ENCODE measurements around the gene ZNF408.

Gene ZNF408

DNA sequence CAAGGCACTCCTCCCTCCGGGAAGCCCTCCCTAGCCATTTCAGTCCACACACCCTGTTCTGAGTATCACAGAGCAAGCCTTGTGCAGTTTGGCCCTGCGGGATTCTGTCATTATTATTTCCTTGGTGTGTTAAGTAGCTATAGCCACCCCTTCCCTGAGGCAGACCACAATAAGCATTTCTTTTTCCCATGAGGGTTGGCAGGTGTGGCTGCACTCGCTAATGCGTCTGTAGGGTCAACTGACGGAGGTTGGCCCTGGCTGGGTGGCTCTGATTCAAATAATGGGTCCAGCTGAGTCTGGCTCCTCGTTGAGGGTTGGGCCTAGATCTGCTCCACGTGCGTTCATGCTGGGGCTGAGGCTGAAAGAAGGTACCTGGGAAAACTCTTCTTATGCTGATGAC, 23.3 kb downstream of the ZNF408 start:
- H3K27me3 ChIP-seq (ENCODE audit: insufficient read depth, low read length), result no peaks in the 10 kb centered on the region
- no peak overlapping the region for H3K4me3 ChIP-seq (ENCODE audit: low read length)
- H3K27ac ChIP-seq (ENCODE audit: low read length), result no peak overlapping the region
- H3K4me1 ChIP-seq (ENCODE audit: insufficient read depth, low read length), result peaks cover 2% of the 10 kb centered on the region; the same call in 1 of the 2 replicates
- no peak overlapping the region for H3K9ac ChIP-seq (ENCODE audit: low read depth, low read length)
- no peaks in the 10 kb centered on the region for H3K9me3 ChIP-seq (ENCODE audit: insufficient read depth, low read depth, low read length)
- no peaks in the 10 kb centered on the region for H3K36me3 ChIP-seq (ENCODE audit: insufficient read depth, low read depth, low read length)

DNA sequence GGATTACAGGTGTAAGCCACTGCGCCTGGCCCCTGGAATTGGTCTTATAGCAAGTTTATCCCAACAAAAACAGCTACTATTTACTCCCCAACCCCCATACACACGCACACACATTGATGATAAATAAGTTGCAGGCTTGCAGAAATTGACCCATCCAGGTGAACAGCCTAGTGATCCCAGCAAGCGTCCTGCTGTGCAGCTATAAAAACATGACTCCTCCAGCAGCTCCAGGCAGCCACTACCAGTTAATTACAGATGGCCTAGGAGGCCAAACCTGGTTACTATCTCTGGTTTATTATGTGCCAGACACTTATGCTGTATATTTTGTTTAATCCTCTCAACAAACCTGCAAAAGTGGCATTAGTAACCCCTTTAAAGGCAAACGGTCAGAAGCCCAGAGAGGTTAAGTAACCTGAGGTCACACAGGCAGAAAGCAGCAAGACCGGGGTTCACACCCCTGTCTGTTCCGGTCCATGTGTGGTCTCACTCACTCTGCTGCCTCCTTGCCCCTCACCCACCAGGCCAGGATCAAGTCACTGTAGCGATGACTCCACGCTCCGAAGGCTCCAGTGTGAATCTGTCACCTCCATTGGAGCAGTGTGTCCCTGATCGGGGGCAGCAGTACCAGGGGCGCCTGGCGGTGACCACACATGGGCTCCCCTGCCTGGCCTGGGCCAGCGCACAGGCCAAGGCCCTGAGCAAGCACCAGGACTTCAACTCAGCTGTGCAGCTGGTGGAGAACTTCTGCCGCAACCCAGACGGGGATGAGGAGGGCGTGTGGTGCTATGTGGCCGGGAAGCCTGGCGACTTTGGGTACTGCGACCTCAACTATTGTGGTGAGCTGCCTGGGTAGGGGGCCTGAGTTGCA, 24.7 kb downstream of the ZNF408 start:
- Histone ChIP-seq H3K4me3 (ENCODE audit: low read length) (no peak overlapping the region), H3K27me3 (ENCODE audit: insufficient read depth, low read length) (no peaks in the 10 kb centered on the region), H3K9ac (ENCODE audit: low read depth, low read length) (no peak overlapping the region), H3K9me3 (ENCODE audit: insufficient read depth, low read depth, low read length) (no peaks in the 10 kb centered on the region), H3K36me3 (ENCODE audit: insufficient read depth, low read depth, low read length) (no peaks in the 10 kb centered on the region), H3K27ac (ENCODE audit: low read length) (no peak overlapping the region), H3K4me1 (ENCODE audit: insufficient read depth, low read length) (peaks cover 2% of the 10 kb centered on the region; the same call in 1 of the 2 replicates)

DNA sequence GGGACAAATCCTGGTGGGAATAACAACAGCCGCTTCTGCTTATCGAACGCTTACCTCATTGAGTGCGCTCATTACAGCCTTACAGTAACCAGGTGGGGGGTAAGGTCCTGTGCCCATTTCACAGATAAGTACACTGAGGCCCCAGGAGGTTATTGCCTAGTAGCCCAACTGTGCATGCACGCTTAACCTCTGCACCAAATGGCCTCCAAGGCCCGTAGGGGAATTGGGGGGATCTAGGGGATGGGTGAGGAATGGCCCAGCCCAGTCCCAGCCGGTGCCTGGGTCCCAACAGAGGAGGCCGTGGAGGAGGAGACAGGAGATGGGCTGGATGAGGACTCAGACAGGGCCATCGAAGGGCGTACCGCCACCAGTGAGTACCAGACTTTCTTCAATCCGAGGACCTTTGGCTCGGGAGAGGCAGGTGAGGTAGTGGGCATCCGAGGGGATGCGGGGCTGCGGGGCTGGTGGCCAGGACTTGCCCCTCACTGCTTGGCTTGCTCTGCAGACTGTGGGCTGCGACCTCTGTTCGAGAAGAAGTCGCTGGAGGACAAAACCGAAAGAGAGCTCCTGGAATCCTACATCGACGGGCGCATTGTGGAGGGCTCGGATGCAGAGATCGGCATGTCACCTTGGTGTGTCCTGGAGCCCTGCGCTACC, 25.5 kb downstream of the ZNF408 start:
- Histone ChIP-seq H3K9me3 (ENCODE audit: insufficient read depth, low read depth, low read length) (no peaks in the 10 kb centered on the region), H3K4me3 (ENCODE audit: low read length) (no peak overlapping the region), H3K27ac (ENCODE audit: low read length) (no peak overlapping the region), H3K36me3 (ENCODE audit: insufficient read depth, low read depth, low read length) (no peaks in the 10 kb centered on the region), H3K9ac (ENCODE audit: low read depth, low read length) (no peak overlapping the region), H3K27me3 (ENCODE audit: insufficient read depth, low read length) (no peaks in the 10 kb centered on the region), H3K4me1 (ENCODE audit: insufficient read depth, low read length) (peaks cover 2% of the 10 kb centered on the region; the same call in 1 of the 2 replicates)

GRCh38 chr11:46727952-46728658, 27.3 kb downstream of the ZNF408 start:
- no peak overlapping the region for H3K27ac ChIP-seq (ENCODE audit: low read length)
- H3K9me3 ChIP-seq (ENCODE audit: insufficient read depth, low read depth, low read length), result no peaks in the 10 kb centered on the region
- no peak overlapping the region for H3K9ac ChIP-seq (ENCODE audit: low read depth, low read length)
- no peaks in the 10 kb centered on the region for H3K36me3 ChIP-seq (ENCODE audit: insufficient read depth, low read depth, low read length)
- H3K4me1 ChIP-seq (ENCODE audit: insufficient read depth, low read length), result peaks cover 2% of the 10 kb centered on the region; the same call in 1 of the 2 replicates
- no peaks in the 10 kb centered on the region for H3K27me3 ChIP-seq (ENCODE audit: insufficient read depth, low read length)
- no peak overlapping the region for H3K4me3 ChIP-seq (ENCODE audit: low read length)

DNA sequence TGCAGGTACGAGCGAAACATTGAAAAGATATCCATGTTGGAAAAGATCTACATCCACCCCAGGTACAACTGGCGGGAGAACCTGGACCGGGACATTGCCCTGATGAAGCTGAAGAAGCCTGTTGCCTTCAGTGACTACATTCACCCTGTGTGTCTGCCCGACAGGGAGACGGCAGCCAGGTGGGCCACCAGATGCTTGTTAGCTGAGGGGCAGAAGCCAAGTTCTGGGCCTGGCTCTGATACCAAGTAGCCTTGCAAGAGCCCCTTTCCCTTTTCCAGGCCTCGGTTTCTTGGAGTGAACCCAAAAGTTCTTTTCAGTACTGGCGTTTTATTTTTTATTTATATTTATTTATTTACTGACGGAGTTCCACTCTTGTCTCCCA, 27.8 kb downstream of the ZNF408 start:
- peaks cover 2% of the 10 kb centered on the region; the same call in 1 of the 2 replicates for H3K4me1 ChIP-seq (ENCODE audit: insufficient read depth, low read length)
- no peak overlapping the region for H3K4me3 ChIP-seq (ENCODE audit: low read length)
- no peak overlapping the region for H3K27ac ChIP-seq (ENCODE audit: low read length)
- no peak overlapping the region for H3K9ac ChIP-seq (ENCODE audit: low read depth, low read length)
- no peaks in the 10 kb centered on the region for H3K9me3 ChIP-seq (ENCODE audit: insufficient read depth, low read depth, low read length)
- no peaks in the 10 kb centered on the region for H3K36me3 ChIP-seq (ENCODE audit: insufficient read depth, low read depth, low read length)
- H3K27me3 ChIP-seq (ENCODE audit: insufficient read depth, low read length), result no peaks in the 10 kb centered on the region

DNA sequence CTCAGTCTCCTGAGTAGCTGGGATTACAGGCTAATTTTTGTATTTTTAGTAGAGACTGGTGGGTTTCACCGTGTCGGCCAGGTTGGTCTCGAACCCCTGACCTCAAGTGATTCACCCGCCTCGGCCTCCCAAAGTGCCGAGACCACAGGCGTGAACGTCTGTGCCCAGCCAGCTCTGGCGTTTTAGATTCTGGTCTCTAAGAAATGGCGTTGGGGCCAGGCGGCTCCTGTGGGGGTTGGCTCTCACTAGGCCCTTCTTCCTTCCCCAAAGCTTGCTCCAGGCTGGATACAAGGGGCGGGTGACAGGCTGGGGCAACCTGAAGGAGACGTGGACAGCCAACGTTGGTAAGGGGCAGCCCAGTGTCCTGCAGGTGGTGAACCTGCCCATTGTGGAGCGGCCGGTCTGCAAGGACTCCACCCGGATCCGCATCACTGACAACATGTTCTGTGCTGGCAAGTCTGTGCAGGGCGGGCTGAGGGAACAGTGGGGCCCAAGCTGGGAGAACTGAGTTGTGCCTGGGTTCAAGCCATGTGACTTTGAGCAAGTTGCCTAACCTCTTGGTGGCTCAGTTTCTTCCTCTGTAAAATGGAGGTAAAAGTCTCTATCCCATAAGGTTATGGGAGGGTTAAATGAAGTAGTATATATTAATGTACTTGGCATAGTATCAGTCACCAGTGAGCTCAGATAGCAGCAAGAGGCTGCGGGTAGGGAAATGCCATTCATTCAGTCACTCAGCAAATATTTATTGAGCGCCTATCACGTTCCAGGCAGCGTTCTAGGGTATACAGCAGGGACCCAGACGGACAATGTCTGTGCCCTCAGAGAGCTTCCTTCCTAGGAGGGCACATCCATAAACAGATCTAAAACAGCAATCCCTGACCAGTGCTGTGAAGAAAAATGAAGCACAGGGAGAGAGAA, 28.5 kb downstream of the ZNF408 start:
- Histone ChIP-seq H3K9me3 (ENCODE audit: insufficient read depth, low read depth, low read length) (no peaks in the 10 kb centered on the region), H3K36me3 (ENCODE audit: insufficient read depth, low read depth, low read length) (no peaks in the 10 kb centered on the region), H3K4me3 (ENCODE audit: low read length) (no peak overlapping the region), H3K27me3 (ENCODE audit: insufficient read depth, low read length) (no peaks in the 10 kb centered on the region), H3K4me1 (ENCODE audit: insufficient read depth, low read length) (no peaks in the 10 kb centered on the region), H3K9ac (ENCODE audit: low read depth, low read length) (no peak overlapping the region), H3K27ac (ENCODE audit: low read length) (no peak overlapping the region)

GRCh38 chr11:46731545-46731944, 30.7 kb downstream of the ZNF408 start:
- Histone ChIP-seq H3K4me3 (ENCODE audit: low read length) (no peak overlapping the region), H3K4me1 (ENCODE audit: insufficient read depth, low read length) (no peaks in the 10 kb centered on the region), H3K9me3 (ENCODE audit: insufficient read depth, low read depth, low read length) (no peaks in the 10 kb centered on the region), H3K9ac (ENCODE audit: low read depth, low read length) (no peak overlapping the region), H3K36me3 (ENCODE audit: insufficient read depth, low read depth, low read length) (no peaks in the 10 kb centered on the region), H3K27ac (ENCODE audit: low read length) (no peak overlapping the region), H3K27me3 (ENCODE audit: insufficient read depth, low read length) (no peaks in the 10 kb centered on the region)

GRCh38 chr11:46733234-46733633, 32.4 kb downstream of the ZNF408 start:
- Histone ChIP-seq H3K4me1 (ENCODE audit: insufficient read depth, low read length) (no peaks in the 10 kb centered on the region), H3K27ac (ENCODE audit: low read length) (no peak overlapping the region), H3K36me3 (ENCODE audit: insufficient read depth, low read depth, low read length) (no peaks in the 10 kb centered on the region), H3K9me3 (ENCODE audit: insufficient read depth, low read depth, low read length) (no peaks in the 10 kb centered on the region), H3K4me3 (ENCODE audit: low read length) (no peak overlapping the region), H3K9ac (ENCODE audit: low read depth, low read length) (no peak overlapping the region), H3K27me3 (ENCODE audit: insufficient read depth, low read length) (no peaks in the 10 kb centered on the region)

- no peak overlapping the region for H3K9ac ChIP-seq (ENCODE audit: low read depth, low read length)
Measured at GRCh38 chr11:46736146-46736545, 35.3 kb downstream of the ZNF408 start.

GRCh38 chr11:46736615-46737014, 35.8 kb downstream of the ZNF408 start:
- H3K4me3 ChIP-seq (ENCODE audit: low read length), result no peak overlapping the region
- H3K9me3 ChIP-seq (ENCODE audit: insufficient read depth, low read depth, low read length), result no peaks in the 10 kb centered on the region
- no peak overlapping the region for H3K9ac ChIP-seq (ENCODE audit: low read depth, low read length)
- no peak overlapping the region for H3K27ac ChIP-seq (ENCODE audit: low read length)
- peaks cover 7% of the 10 kb centered on the region for H3K36me3 ChIP-seq (ENCODE audit: insufficient read depth, low read depth, low read length)
- no peaks in the 10 kb centered on the region for H3K27me3 ChIP-seq (ENCODE audit: insufficient read depth, low read length)
- no peaks in the 10 kb centered on the region for H3K4me1 ChIP-seq (ENCODE audit: insufficient read depth, low read length)

More at GRCh38 chr11:46736146-46736545, 35.3 kb downstream of the ZNF408 start:
- H3K27ac ChIP-seq (ENCODE audit: low read length), result no peak overlapping the region
- no peaks in the 10 kb centered on the region for H3K9me3 ChIP-seq (ENCODE audit: insufficient read depth, low read depth, low read length)
- no peaks in the 10 kb centered on the region for H3K27me3 ChIP-seq (ENCODE audit: insufficient read depth, low read length)
- no peaks in the 10 kb centered on the region for H3K4me1 ChIP-seq (ENCODE audit: insufficient read depth, low read length)
- peaks cover 3% of the 10 kb centered on the region for H3K36me3 ChIP-seq (ENCODE audit: insufficient read depth, low read depth, low read length)
- H3K4me3 ChIP-seq (ENCODE audit: low read length), result no peak overlapping the region

DNA sequence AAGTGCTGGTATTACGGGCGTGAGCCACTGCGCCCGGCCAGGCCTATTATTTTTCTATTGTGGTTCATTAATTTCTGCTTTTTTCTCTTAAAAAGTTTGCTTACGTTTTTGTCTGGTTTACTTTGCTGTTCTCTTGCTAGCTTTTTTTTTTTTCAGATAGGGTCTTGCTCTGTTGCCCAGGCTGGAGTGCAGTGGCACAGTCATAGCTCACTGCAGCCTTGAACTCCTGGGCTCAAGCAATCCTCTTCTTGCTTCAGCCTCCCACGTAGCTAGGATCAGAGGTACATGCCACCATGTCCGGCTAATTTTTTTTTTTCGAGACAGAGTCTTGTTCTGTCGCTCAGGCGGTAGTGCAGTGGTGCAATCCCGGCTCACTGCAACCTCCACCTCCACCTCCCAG, 36.9 kb downstream of the ZNF408 start:
- Histone ChIP-seq H3K9me3 (ENCODE audit: insufficient read depth, low read depth, low read length) (no peaks in the 10 kb centered on the region), H3K36me3 (ENCODE audit: insufficient read depth, low read depth, low read length) (peaks cover 18% of the 10 kb centered on the region), H3K9ac (ENCODE audit: low read depth, low read length) (no peak overlapping the region), H3K4me3 (ENCODE audit: low read length) (no peak overlapping the region), H3K4me1 (ENCODE audit: insufficient read depth, low read length) (no peaks in the 10 kb centered on the region), H3K27ac (ENCODE audit: low read length) (no peak overlapping the region), H3K27me3 (ENCODE audit: insufficient read depth, low read length) (no peaks in the 10 kb centered on the region)
